Measurements from ENCODE around the gene ZDHHC14.

- TF ChIP-seq, protein P1, sequence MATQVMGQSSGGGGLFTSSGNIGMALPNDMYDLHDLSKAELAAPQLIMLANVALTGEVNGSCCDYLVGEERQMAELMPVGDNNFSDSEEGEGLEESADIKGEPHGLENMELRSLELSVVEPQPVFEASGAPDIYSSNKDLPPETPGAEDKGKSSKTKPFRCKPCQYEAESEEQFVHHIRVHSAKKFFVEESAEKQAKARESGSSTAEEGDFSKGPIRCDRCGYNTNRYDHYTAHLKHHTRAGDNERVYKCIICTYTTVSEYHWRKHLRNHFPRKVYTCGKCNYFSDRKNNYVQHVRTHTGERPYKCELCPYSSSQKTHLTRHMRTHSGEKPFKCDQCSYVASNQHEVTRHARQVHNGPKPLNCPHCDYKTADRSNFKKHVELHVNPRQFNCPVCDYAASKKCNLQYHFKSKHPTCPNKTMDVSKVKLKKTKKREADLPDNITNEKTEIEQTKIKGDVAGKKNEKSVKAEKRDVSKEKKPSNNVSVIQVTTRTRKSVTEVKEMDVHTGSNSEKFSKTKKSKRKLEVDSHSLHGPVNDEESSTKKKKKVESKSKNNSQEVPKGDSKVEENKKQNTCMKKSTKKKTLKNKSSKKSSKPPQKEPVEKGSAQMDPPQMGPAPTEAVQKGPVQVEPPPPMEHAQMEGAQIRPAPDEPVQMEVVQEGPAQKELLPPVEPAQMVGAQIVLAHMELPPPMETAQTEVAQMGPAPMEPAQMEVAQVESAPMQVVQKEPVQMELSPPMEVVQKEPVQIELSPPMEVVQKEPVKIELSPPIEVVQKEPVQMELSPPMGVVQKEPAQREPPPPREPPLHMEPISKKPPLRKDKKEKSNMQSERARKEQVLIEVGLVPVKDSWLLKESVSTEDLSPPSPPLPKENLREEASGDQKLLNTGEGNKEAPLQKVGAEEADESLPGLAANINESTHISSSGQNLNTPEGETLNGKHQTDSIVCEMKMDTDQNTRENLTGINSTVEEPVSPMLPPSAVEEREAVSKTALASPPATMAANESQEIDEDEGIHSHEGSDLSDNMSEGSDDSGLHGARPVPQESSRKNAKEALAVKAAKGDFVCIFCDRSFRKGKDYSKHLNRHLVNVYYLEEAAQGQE (IDR thresholded peaks at IDR 0.05; ENCODE audit: unreplicated experiment): no peak
- TF ChIP-seq CTCF (conservative IDR thresholded peaks at IDR 0.05; ENCODE audit: low read depth in 2 of 2) (no peak), EZH2phosphoT487 (IDR thresholded peaks at IDR 0.05; ENCODE audit: unreplicated experiment) (no peak), POLR2AphosphoS5 (IDR thresholded peaks at IDR 0.05; ENCODE audit: low read depth) (no peak), ZNF331 (CRISPR knock-in tag; IDR thresholded peaks at IDR 0.05; ENCODE audit: low read depth) (no peak)
These were observed 173.8 kb downstream of the ZDHHC14 start for GRCh38 chr6:157554747-157555146.
